HG02981 (cell line): ENCODE results near the gene CDH19.

ENCODE experiments used
- ATAC-seq: cut with Tn5 transposase; IDR thresholded peaks from one replicate; pipeline ENCODE4 v1.9.1; 2021; ENCODE audit warnings: mild to moderate bottlenecking, moderate library complexity; ENCODE audit not compliant: unreplicated experiment

The CDH19 gene

GRCh38 chr18:66603941-66604627, at the start of gene CDH19:
CDH19 (minus strand) TSS chr18:66604090; CDS start chr18:66572204, 31,886 bp downstream.
- no peak for ATAC-seq

GRCh38 chr18:66647671-66648070, 43.8 kb upstream of the CDH19 start:
- no peak for ATAC-seq

- no peak for ATAC-seq
These were observed 42.7 kb upstream of the CDH19 start for GRCh38 chr18:66646609-66647008.

- no peak for ATAC-seq
These were observed 42.1 kb upstream of the CDH19 start for GRCh38 chr18:66645983-66646382.

- no peak for ATAC-seq
These were observed 37.2 kb upstream of the CDH19 start for GRCh38 chr18:66641056-66641455.

- ATAC-seq = no peak
These were observed 36.5 kb upstream of the CDH19 start for GRCh38 chr18:66640431-66640830.

GRCh38 chr18:66638856-66639629, 35.2 kb upstream of the CDH19 start:
- ATAC-seq = no peak

- ATAC-seq = no peak
These were observed 31.5 kb upstream of the CDH19 start for GRCh38 chr18:66635342-66635741.

GRCh38 chr18:66632756-66633155, 28.9 kb upstream of the CDH19 start:
- no peak for ATAC-seq

- no peak for ATAC-seq
These were observed 26.9 kb upstream of the CDH19 start for GRCh38 chr18:66630831-66631230.

GRCh38 chr18:66623821-66624220, 19.9 kb upstream of the CDH19 start:
- no peak for ATAC-seq

- ATAC-seq = no peak
These were observed 18.1 kb upstream of the CDH19 start for GRCh38 chr18:66621816-66622576.

- peak; percentile 82 for ATAC-seq
These were observed 12.7 kb upstream of the CDH19 start for GRCh38 chr18:66616523-66616983.

- no peak for ATAC-seq
These were observed 11.3 kb upstream of the CDH19 start for GRCh38 chr18:66615176-66615575.

- no peak for ATAC-seq
These were observed 3.7 kb upstream of the CDH19 start for GRCh38 chr18:66607632-66608031.

GRCh38 chr18:66601649-66602048, 2.2 kb downstream of the CDH19 start:
- ATAC-seq = no peak

GRCh38 chr18:66599190-66599589, 4.7 kb downstream of the CDH19 start:
- no peak for ATAC-seq

- ATAC-seq = no peak
These were observed 16.5 kb downstream of the CDH19 start for GRCh38 chr18:66587430-66587829.

- no peak for ATAC-seq
These were observed 21.7 kb downstream of the CDH19 start for GRCh38 chr18:66582211-66582610.

- no peak for ATAC-seq
These were observed 28.6 kb downstream of the CDH19 start for GRCh38 chr18:66575263-66575662.

- ATAC-seq = no peak
These were observed 32.0 kb downstream of the CDH19 start for GRCh38 chr18:66571845-66572244.

GRCh38 chr18:66566616-66567015, 37.3 kb downstream of the CDH19 start:
- no peak for ATAC-seq
